AG04450 (cell line): ENCODE results near the gene ATP6V0E2. TPM values are rescaled to one million over a fixed set of nuclear protein-coding genes. Genes with fewer than 3 reads are reported as not detected.

Experiments
- CTCF ChIA-PET: fragments of 300-600, 350-600 bp; formaldehyde crosslinking; extraction: SDS; loops from one replicate; lab custom pipeline; 2022; ENCODE audit warnings: antibody characterized with exemption, inconsistent platforms; lab: Charles Lee
- POLR2A ChIA-PET: fragments of 350-600 bp; formaldehyde crosslinking; extraction: SDS; loops from one replicate; lab custom pipeline; 2021; ENCODE audit warnings: antibody characterized with exemption, inconsistent platforms; lab: Yijun Ruan, JAX
- DNase-seq: peaks from one replicate; pipeline ENCODE4 v3.0.0-alpha.2; 2011; ENCODE audit warnings: low read depth, low spot score
- H3K27ac ChIP-seq: one replicate; pipeline ENCODE4 v1.5.1; 2012; ENCODE audit warnings: low read depth, low read length, control low read depth
- H3K27me3 ChIP-seq: one replicate; pipeline ENCODE4 v1.6.0; 2012; ENCODE audit warnings: low read length; ENCODE audit not compliant: control insufficient read depth, insufficient read depth
- H3K4me3 ChIP-seq: 2 replicates; pipeline ENCODE4 v1.5.1; 2011; ENCODE audit warnings: mild to moderate bottlenecking, low read depth, low read length, control low read depth
- H3K9me3 ChIP-seq: 2 replicates; pipeline ENCODE4 v1.5.1; 2012; ENCODE audit warnings: low read length; ENCODE audit not compliant: control insufficient read depth, insufficient read depth
- polyA plus RNA-seq: library from polyadenylated mRNA; depleted of rRNA; stranded (reverse); fragments of >200 nt; gene quantifications from 2 replicates; pipeline ENCODE4 v1.2.3, GENCODE V29; 2011
- TF ChIP-seq, protein P1 (sequence below): IDR thresholded peaks from 2 replicates; pipeline ENCODE4 v1.5.1; 2011; ENCODE audit warnings: low read depth, low read length, control low read depth, inconsistent platforms

ATP6V0E2 gene
- polyA plus RNA-seq, 1 experiment, result 13.4 TPM

DNA sequence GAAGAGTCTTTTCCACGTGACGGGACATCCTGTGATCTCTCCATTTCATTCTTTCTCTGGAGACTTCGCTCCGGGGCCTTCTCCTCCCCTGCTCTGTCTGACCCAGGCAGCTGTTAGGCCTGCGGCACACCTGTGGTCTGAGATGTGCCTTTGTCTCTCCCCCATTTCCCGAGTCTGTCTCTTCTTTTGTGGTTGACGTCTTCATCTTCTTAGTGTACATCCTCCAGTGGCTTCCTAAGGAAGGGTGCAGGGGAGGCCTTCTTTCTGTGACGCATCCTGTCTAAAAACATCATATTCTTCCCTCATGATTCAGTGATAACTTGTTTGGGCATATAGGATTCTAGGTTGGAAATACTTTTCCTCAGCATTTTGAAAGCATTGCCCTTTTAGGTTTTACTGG is 17.2 kb upstream of the ATP6V0E2 start:
- Histone ChIP-seq H3K27ac (no peak overlapping the region), H3K27me3 (no peaks in the 10 kb centered on the region), H3K4me3 (no peak overlapping the region), H3K9me3 (no peaks in the 10 kb centered on the region; the same call in 1 of the 2 replicates)
- TF ChIP-seq, protein P1, sequence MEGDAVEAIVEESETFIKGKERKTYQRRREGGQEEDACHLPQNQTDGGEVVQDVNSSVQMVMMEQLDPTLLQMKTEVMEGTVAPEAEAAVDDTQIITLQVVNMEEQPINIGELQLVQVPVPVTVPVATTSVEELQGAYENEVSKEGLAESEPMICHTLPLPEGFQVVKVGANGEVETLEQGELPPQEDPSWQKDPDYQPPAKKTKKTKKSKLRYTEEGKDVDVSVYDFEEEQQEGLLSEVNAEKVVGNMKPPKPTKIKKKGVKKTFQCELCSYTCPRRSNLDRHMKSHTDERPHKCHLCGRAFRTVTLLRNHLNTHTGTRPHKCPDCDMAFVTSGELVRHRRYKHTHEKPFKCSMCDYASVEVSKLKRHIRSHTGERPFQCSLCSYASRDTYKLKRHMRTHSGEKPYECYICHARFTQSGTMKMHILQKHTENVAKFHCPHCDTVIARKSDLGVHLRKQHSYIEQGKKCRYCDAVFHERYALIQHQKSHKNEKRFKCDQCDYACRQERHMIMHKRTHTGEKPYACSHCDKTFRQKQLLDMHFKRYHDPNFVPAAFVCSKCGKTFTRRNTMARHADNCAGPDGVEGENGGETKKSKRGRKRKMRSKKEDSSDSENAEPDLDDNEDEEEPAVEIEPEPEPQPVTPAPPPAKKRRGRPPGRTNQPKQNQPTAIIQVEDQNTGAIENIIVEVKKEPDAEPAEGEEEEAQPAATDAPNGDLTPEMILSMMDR, result no peak
- POLR2A ChIA-PET, result no interaction called here
- no peak for DNase-seq
- CTCF ChIA-PET, result no interaction called here

DNA sequence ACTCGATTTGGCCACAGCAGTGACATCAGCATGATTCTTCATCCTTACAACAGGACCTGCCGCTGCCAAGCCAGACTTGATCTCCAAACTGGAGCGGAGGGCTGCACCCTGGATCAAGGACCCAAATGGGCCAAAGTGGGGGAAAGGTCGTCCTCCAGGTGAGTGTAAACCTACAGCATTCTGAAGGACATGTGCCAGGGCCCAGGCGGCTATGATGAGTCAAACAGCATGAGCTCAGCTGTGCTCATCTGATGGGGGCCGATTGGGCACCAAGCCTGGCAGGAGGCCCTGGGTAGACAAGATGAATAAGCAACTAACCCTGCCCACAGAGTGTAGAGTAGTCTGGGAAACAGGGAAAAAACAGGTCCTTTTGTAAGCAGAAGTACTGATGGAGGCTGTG is 14.4 kb upstream of the ATP6V0E2 start:
- POLR2A ChIA-PET, result no interaction called here
- H3K4me3 ChIP-seq, result no peak overlapping the region
- TF ChIP-seq, protein P1, result no peak
- CTCF ChIA-PET, result no interaction called here
- no peaks in the 10 kb centered on the region for H3K27me3 ChIP-seq
- no peak overlapping the region for H3K27ac ChIP-seq
- DNase-seq, result no peak
- no peaks in the 10 kb centered on the region; the same call in 1 of the 2 replicates for H3K9me3 ChIP-seq

DNA sequence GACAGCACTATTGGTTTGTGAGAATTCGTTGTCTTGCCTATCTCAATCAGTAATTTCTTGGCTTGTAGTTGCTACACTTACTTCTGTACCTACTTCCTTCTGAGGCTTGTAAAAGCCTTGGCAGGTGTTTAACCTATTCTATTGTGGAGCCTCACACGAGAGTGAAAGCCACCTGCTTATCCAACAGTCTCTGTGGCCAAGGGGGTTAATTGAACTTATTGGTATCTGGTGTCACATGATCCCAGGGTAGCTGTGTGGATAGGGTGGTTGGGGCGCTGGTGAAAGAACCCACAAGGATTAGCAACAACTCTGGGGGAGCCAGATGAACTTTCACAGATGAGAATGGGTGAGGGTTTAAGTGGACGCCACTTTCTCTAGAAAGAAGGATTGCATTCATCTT is 13.9 kb upstream of the ATP6V0E2 start:
- Histone ChIP-seq H3K4me3 (no peak overlapping the region), H3K27ac (no peak overlapping the region), H3K27me3 (no peaks in the 10 kb centered on the region), H3K9me3 (no peaks in the 10 kb centered on the region; the same call in 1 of the 2 replicates)
- TF ChIP-seq, protein P1, result no peak
- no peak for DNase-seq
- ChIA-PET POLR2A (no interaction called here), CTCF (no interaction called here)

DNA sequence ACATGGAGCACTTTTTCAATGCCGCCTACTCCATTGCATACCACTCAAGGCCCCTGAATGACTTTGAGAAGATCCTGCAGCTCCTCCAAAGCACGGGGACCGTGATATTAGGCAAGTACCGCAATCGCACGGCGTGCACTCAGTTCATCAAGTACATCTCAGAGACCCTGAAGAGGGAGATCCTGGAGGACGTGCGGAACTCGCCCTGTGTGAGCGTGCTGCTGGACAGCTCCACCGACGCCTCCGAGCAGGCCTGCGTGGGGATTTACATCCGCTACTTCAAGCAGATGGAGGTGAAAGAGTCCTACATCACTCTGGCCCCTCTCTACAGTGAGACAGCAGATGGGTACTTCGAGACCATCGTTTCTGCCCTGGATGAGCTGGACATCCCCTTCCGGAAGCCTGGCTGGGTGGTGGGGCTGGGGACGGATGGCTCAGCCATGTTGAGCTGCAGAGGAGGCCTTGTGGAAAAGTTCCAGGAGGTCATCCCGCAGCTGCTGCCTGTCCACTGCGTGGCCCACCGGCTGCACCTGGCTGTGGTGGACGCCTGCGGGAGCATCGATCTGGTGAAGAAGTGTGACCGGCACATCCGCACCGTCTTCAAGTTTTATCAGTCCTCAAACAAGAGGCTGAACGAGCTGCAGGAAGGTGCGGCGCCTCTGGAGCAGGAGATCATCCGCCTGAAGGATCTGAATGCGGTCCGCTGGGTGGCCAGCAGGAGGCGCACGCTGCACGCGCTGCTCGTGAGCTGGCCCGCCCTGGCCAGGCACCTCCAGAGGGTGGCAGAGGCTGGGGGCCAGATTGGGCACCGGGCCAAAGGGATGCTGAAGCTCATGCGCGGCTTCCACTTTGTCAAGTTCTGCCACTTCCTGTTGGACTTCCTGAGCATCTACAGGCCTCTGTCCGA is 12.7 kb upstream of the ATP6V0E2 start:
- Histone ChIP-seq H3K27me3 (no peaks in the 10 kb centered on the region), H3K27ac (no peak overlapping the region), H3K9me3 (no peaks in the 10 kb centered on the region; the same call in 1 of the 2 replicates), H3K4me3 (no peak overlapping the region)
- ChIA-PET POLR2A (no interaction called here), CTCF (no interaction called here)
- no peak for DNase-seq
- TF ChIP-seq, protein P1, result peak; percentile 31

DNA sequence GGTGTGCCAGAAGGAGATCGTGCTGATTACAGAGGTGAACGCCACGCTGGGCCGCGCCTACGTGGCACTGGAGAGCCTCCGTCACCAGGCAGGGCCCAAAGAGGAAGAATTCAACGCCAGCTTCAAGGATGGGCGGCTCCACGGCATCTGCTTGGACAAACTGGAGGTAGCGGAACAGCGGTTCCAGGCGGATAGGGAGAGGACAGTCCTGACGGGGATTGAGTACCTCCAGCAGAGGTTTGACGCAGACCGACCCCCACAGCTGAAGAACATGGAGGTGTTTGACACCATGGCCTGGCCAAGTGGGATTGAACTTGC is 12.1 kb upstream of the ATP6V0E2 start:
- Histone ChIP-seq H3K27ac (no peak overlapping the region), H3K27me3 (no peaks in the 10 kb centered on the region), H3K4me3 (no peak overlapping the region), H3K9me3 (no peaks in the 10 kb centered on the region; the same call in 1 of the 2 replicates)
- TF ChIP-seq, protein P1, result no peak
- ChIA-PET POLR2A (no interaction called here), CTCF (no interaction called here)
- no peak for DNase-seq
